Measurements from ENCODE around the gene NXN. TPM values are rescaled to one million over a fixed set of nuclear protein-coding genes. Genes with fewer than 3 reads are reported as not detected.

The NXN gene
- total and polyA plus RNA-seq, 2 donors (not counting 1 experiment from before 2014, with no cell fraction given), result 0.04 to 0.17 TPM

- Mint-ChIP-seq H3K4me1 (no peaks in the 10 kb centered on the region), H3K27ac (no peak overlapping the region), H3K9me3 (ENCODE audit: insufficient read depth) (no peaks in the 10 kb centered on the region), H3K27me3 (no peaks in the 10 kb centered on the region), H3K4me3 (no peak overlapping the region)
- DNase-seq, result no peak
- H3K4me3 ChIP-seq (ENCODE audit: control extremely low read depth in 1 of 5, extremely low read depth in 1 of 5, insufficient read depth in 1 of 5, low read depth in 2 of 5, low read length in 4 of 5), result no peak overlapping the region
- no peak overlapping the region for H3K9ac ChIP-seq (ENCODE audit: low read length)
- no peak for TF ChIP-seq CTCF (IDR thresholded peaks at IDR 0.05)
- no peak for TF ChIP-seq EZH2 (IDR thresholded peaks at IDR 0.05; ENCODE audit: borderline replicate concordance, insufficient read depth, low read depth, low read length, poor library complexity, severe bottlenecking)
- WGBS (ENCODE audit: insufficient coverage), result 86% methylated on average over 35 of the region's 37 CpGs
- ATAC-seq (ENCODE audit: low read depth), result no peak
- no peaks in the 10 kb centered on the region for H3K79me2 ChIP-seq (ENCODE audit: control insufficient read depth, insufficient read depth, low read length)
- H2AFZ ChIP-seq (ENCODE audit: insufficient read depth, low read depth, low read length, poor library complexity, severe bottlenecking), result no peak overlapping the region
- no peaks in the 10 kb centered on the region for H3K9me3 ChIP-seq (ENCODE audit: control extremely low read depth in 1 of 3, control insufficient read depth in 2 of 3, insufficient read depth in 1 of 3, low read length in 2 of 3)
- no peaks in the 10 kb centered on the region for H3K36me3 ChIP-seq (replicated peaks in 1 of 2; ENCODE audit: control extremely low read depth in 1 of 2, control insufficient read depth in 1 of 2, extremely low read depth in 1 of 2, insufficient read depth in 2 of 2, low read length in 1 of 2)
- POLR2A ChIA-PET, result no interaction called here
- intact Hi-C loops (cut with micrococcal nuclease), result no loop called here
- no peaks in the 10 kb centered on the region for H3K4me1 ChIP-seq (ENCODE audit: control insufficient read depth in 2 of 2, insufficient read depth in 2 of 2, low read length in 2 of 2)
- CTCF ChIA-PET, result no interaction called here
- no peaks in the 10 kb centered on the region for H4K20me1 ChIP-seq (ENCODE audit: control insufficient read depth, insufficient read depth, low read length, poor library complexity, severe bottlenecking)
- H3K27ac ChIP-seq (ENCODE audit: low read length in 2 of 2), result no peak overlapping the region
- H3K27me3 ChIP-seq (replicated peaks in 1 of 4; ENCODE audit: control extremely low read depth in 1 of 4, control insufficient read depth in 3 of 4, insufficient read depth in 4 of 4, low read length in 3 of 4), result no peaks in the 10 kb centered on the region
- no peak overlapping the region for H3K4me2 ChIP-seq (replicated peaks; ENCODE audit: low read depth, low read length, poor library complexity, severe bottlenecking)
Observed at GRCh38 chr17:802901-803881, 176.4 kb downstream of the NXN start.

- CTCF ChIA-PET, result no interaction called here
- Histone ChIP-seq H3K79me2 (ENCODE audit: control insufficient read depth, insufficient read depth, low read length) (no peaks in the 10 kb centered on the region), H3K4me2 (replicated peaks; ENCODE audit: low read depth, low read length, poor library complexity, severe bottlenecking) (no peak overlapping the region), H3K36me3 (replicated peaks in 1 of 2; ENCODE audit: control extremely low read depth in 1 of 2, control insufficient read depth in 1 of 2, extremely low read depth in 1 of 2, insufficient read depth in 2 of 2, low read length in 1 of 2) (no peaks in the 10 kb centered on the region), H2AFZ (ENCODE audit: insufficient read depth, low read depth, low read length, poor library complexity, severe bottlenecking) (no peak overlapping the region), H4K20me1 (ENCODE audit: control insufficient read depth, insufficient read depth, low read length, poor library complexity, severe bottlenecking) (no peaks in the 10 kb centered on the region), H3K9ac (ENCODE audit: low read length) (no peak overlapping the region), H3K9me3 (ENCODE audit: control extremely low read depth in 1 of 3, control insufficient read depth in 2 of 3, insufficient read depth in 1 of 3, low read length in 2 of 3) (no peaks in the 10 kb centered on the region), H3K4me1 (ENCODE audit: control insufficient read depth in 2 of 2, insufficient read depth in 2 of 2, low read length in 2 of 2) (no peaks in the 10 kb centered on the region), H3K27me3 (replicated peaks in 1 of 4; ENCODE audit: control extremely low read depth in 1 of 4, control insufficient read depth in 3 of 4, insufficient read depth in 4 of 4, low read length in 3 of 4) (no peaks in the 10 kb centered on the region), H3K4me3 (ENCODE audit: control extremely low read depth in 1 of 5, extremely low read depth in 1 of 5, insufficient read depth in 1 of 5, low read depth in 2 of 5, low read length in 4 of 5) (no peak overlapping the region), H3K27ac (ENCODE audit: low read length in 2 of 2) (no peak overlapping the region)
- H3K4me3 Mint-ChIP-seq, result no peak overlapping the region
- POLR2A ChIA-PET, result no interaction called here
- ATAC-seq (ENCODE audit: low read depth), result no peak
- no peaks in the 10 kb centered on the region for H3K27me3 Mint-ChIP-seq
- no peaks in the 10 kb centered on the region for H3K4me1 Mint-ChIP-seq
- no peak for DNase-seq
- H3K9me3 Mint-ChIP-seq (ENCODE audit: insufficient read depth), result no peaks in the 10 kb centered on the region
- TF ChIP-seq EZH2 (IDR thresholded peaks at IDR 0.05; ENCODE audit: borderline replicate concordance, insufficient read depth, low read depth, low read length, poor library complexity, severe bottlenecking) (no peak), CTCF (IDR thresholded peaks at IDR 0.05) (no peak)
- WGBS (ENCODE audit: insufficient coverage), result 95% methylated on average over 13 of the region's 14 CpGs
- intact Hi-C loops (cut with micrococcal nuclease), result no loop called here
- no peak overlapping the region for H3K27ac Mint-ChIP-seq
Observed at GRCh38 chr17:802481-802880, 177.1 kb downstream of the NXN start.

Data from B cell (primary cell).